SHP77 treated with DMSO at 0.1 percent for 48 hours (cell line): ENCODE results near the gene TCAF1.
"Not testable (repeated sequence)": the region's sequence is repeated elsewhere in the genome, so short reads cannot be mapped to it uniquely, and the experiment has no call there.

Experiments used
- DNase-seq: peaks from one replicate; lab custom pipeline; 2025; lab: John Stamatoyannopoulos, UW

The TCAF1 gene

GRCh38 chr7:143902332-143902899 lies 440 bp upstream of the TCAF1 start:
- DNase-seq = no peak

- no peak for DNase-seq
Measured at GRCh38 chr7:143901332-143901667, 676 bp downstream of the TCAF1 start.

DNA sequence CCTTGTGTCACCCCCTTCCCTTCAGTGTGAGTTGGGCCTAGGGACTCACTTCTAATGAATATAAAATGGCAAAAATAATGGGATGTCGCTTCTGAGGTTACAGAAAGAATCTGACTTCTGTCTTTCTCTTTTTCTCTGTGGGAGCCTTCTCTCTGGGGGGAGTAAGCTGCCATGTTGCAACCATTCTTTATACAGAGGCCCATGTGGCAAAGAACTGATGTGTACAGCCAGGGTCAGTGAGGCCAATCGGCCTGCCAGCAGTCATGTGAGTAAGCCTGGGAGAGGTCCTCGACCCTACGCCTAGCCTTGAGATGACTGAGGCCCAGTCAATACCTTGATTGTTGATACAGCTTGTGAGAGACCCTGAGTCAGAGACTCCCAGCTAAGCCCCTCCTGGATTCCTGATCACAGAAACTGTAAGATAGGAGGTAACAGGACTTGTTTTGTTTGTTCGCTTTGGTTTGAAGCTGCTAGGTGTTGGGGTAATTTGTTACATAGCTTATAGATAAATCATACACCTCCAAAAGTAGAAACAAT lies 1.7 kb downstream of the TCAF1 start:
- no peak for DNase-seq

DNA sequence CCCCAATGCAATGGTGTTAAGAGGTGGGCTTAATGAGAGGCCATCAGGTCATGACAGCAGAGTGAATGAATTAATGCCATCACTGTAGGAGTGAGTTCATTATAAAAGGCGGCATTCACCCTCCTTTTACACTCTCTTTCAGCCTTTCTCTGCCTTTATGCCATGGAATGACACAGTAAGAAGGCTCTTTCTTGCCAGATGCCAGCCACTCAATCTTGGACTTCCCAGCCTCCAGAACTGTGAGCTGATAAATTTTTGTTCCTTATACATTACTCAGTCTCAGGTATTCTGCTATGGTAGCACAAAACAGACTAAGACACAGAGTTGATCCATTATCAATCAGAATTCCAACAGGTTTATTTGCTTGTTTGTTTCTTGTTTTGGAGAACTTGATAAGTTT lies 3.2 kb downstream of the TCAF1 start:
- DNase-seq = no peak

- no peak for DNase-seq
Measured at GRCh38 chr7:143896667-143897066, 5.3 kb downstream of the TCAF1 start.

DNA sequence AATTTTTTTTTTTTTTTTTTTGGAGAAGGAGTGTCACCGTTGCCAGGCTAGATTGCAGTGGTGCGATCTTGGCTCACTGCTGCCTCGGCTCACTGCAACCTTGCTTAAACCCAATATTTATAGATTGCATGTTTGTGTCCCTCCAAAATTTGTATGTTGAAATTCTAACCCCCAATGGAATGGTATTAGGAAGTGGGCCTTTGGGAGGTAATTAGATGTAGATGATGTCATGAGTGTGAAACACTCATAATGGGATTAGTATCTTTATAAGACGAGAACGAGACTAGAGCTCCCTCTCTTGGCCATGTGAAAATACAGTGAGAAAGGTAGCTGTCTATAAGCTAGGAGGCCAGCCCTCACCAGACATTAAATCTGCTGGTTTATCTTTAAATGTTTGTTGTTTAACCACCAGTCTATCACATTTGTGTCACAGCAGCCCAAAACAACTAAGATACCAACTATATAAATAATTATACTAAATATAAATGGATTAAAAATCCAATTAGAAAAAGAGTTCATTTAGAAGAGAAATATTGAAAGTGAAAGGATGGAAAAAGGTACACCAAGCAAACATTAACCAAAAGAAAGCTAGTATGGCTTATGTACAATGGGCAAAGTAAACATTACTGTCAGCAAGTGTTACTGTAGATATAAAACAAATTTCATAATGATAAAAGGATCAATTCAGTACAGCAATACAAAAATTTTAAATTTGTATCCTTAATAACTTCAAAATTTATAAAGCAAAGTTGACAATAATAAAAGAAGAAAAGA lies 9.3 kb downstream of the TCAF1 start:
- no peak for DNase-seq

DNA sequence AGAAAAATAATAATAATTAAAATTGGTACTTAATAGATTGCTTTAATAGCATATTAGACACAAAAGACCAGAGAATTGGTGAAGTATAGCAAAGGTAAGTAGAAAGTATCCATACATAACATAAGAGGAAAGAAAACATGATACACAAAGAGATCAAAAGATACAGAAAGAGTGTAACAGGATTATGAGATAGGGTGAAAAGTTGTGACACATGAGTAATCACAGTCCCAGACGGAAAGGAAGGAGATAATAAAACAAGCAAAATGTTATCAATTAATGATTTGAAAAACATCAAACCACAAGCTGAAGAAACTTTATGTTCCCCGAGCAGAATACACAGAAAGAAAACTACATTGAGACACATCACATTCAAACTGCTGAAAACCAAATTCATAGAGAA lies 10.5 kb downstream of the TCAF1 start:
- DNase-seq = no peak

DNA sequence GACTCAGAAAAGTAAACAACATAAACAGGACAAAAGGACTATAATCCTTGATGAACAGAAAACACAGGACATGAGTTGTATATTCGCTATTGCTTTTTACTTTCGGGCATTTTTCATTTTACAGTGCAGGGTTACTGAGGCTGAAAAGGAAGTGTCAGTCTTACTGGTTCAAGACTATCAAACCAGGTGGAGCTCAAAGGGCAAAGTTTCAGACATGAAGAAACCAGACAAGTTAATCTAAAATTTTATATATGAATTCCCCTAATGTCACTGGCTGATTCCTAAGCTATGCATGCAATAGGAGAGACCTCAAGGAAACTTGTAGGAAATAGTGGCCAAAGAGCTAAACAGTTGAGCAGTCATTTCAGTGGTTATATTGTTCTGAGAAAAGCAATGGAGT lies 11.4 kb downstream of the TCAF1 start:
- DNase-seq = no peak

GRCh38 chr7:143889068-143889467 lies 12.9 kb downstream of the TCAF1 start:
- DNase-seq = no peak

GRCh38 chr7:143886826-143887477 lies 15.0 kb downstream of the TCAF1 start:
- DNase-seq = no peak

DNA sequence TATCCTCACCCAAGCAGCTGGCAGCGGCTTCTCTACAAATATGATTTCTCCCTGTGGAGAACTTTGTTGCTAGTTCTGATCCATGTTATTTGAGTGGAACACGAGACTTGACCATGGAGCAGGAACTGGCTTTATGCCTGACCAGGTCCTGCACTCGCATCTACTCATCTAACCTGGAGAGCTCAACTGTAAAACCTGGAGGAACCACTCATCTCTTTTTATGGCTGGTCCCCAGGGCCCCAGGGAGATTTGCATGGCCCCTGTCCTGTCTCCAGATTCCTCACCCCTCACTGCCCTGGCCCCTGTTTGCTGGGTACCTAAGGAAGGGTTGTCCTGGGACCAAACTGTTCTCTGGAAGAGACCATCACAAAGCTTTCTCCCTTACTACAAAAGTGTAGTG lies 16.0 kb downstream of the TCAF1 start:
- no peak for DNase-seq

DNA sequence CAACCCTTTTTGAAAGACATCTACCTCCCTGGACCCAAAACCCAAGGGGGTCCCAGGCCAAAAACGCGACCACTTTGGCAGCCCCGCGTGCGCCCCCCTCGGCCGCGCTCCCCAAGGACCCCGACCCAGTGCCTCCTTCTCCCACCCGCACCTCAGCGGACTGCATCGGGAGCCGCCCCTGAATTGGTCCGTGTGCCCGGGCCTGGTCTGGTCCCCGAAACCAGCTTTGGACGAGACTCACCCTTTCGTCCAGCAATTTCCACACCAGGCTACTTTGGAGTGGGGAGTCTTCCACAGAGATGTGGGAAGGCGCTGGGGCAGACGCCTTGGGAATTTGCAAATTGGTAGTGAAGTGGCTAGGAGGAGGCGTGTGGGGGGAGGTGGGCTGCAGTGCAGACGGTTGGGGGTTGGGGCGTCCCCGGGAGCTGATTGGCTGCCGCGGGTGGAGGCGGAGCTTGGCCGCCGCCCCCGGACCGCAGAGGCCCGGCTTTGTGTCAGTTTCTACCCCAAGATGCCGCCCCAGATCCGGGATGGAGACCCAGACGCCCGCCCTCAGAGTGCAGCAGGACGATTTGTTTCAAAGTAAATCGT lies 16.9 kb downstream of the TCAF1 start:
- no peak for DNase-seq

DNA sequence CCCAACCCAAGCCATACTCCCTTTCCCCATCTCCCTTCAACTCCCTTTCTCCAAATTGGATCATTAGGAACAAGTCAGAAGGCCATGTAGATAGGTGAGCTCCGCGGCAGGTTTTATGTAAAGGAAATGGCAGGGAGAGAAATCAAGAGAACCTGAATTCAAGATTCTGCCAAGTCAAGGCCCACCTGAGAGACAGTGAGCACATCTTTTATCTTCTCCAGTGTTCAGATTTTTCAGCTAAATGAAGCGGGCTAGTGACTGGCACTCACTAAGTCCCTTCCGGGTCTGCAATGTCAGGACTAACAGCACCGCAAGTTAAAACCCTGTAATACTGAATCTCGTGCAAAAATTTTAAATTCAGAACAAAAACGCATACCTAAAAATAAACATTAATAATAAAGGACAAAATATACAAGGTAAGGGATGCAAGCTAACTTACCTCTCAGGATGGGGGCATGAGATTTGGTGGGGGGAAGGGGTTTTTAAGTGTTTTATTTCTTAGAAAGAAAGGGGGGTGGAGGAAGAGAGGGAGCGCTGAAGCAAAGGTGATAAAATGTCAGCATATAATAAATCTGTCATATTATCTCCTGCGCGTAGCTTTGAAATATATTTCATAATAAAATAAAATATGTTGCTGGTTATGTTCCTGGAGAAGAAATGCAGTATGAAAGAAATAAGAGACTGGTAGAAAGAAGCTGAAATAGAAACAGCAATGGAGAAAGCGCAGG lies 17.6 kb downstream of the TCAF1 start:
- no peak for DNase-seq

DNA sequence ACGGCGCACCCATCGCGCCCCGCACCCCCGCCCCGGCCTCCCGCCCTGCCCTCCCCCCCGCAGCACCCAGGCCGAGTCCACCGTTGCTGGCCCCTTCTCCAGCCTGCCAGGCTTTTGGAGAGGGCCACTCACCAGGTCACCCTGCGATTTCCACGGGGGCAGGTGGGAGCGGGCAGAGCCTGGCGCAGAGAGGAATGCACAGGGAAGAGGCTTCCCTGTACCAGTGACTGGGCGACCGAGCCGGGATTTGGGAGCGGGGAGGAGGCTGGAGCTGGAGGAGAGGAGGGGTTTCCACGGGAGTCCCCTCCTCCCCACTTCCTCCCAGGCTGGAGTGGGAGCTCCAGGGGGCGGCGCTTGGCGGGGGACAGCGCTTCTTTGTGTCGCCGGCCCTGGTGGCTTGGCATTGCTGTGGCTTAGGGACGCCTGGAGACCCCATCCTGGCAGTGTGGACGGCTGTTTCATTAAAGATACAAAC lies 19.3 kb downstream of the TCAF1 start:
- DNase-seq = peak; percentile 56

- no peak for DNase-seq
Measured at GRCh38 chr7:143882020-143882603, 19.9 kb downstream of the TCAF1 start.

DNA sequence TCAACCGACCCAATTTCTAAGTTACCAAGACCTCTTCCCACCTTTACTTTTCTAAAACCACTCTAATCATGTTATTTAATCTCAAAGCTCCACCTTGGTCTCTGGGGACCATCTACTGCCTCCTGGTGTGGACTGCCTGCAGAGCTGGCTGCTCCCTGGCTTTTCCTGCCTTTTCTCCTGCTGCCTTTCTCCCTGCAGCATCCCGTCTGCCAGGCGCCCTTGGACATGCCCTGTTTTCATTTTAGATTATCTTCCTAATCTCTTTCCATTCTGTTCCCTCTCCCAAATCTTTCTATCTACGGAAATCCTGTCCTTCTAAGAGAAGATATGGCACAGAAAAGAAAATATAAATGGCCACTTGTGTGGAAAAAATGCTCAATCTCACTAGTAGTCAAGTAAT lies 23.1 kb downstream of the TCAF1 start:
- no peak for DNase-seq

- DNase-seq = no peak
Measured at GRCh38 chr7:143877098-143877497, 24.9 kb downstream of the TCAF1 start.

GRCh38 chr7:143876218-143876617 lies 25.8 kb downstream of the TCAF1 start:
- no peak for DNase-seq

DNA sequence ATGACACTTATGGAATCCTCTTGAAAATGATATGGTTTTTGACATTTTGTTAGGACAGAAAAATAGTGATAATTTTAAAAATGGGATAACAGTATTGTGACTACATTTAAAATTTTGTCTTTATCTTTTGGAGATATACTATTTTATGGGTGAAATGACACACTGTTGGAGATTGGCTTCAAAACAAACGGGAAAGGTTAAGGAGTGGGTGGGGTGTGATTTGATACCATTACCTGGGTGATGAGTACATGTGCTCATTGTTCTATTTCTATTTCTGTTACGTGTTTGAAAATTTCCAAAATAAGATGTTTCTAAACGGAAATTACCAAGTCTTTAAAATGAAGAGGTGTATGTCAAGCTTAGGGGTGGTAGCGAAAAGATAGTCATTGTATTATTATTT lies 28.7 kb downstream of the TCAF1 start:
- DNase-seq = not testable (repeated sequence)

DNA sequence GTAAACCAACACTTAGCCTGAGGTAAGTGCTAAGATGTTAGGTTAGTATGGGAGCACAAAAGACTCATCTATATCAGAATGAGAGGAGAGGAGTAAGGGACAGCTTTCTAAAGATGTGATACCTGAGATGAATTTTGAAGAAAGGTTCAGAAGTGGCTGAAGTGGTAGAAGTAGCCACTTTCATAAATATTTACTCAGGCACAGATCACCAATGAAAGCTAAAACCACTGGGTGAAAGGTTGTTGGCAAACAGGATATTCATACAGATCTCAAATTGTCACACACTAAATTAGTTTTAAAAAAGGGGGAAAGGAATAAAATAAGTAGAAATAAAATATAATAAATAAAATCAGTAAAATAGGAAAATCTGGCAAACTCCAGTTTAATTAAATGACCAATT lies 30.4 kb downstream of the TCAF1 start:
- DNase-seq = not testable (repeated sequence)

GRCh38 chr7:143857994-143858393 lies 44.0 kb downstream of the TCAF1 start:
- not testable (repeated sequence) for DNase-seq

GRCh38 chr7:143855443-143855842 lies 46.5 kb downstream of the TCAF1 start:
- not testable (repeated sequence) for DNase-seq
